Sigmoid colon (tissue), 3 donors: ENCODE results near the gene ARRB1.

Experiments
- CTCF ChIP-seq, 4 experiments: fragments of 450-650 bp in 3 of 4; fragments of 200-600 bp in 1 of 4; IDR thresholded peaks; one replicate each; pipeline ENCODE4 v1.5.1; 2016 to 2019; ENCODE audit warnings: antibody characterized with exemption in 4 of 4, mild to moderate bottlenecking in 3 of 4, moderate library complexity in 2 of 4
- POLR2A ChIP-seq, 2 donors: fragments of 450-650 bp; IDR thresholded peaks; one replicate each; pipeline ENCODE4 v1.6.1; 2016; ENCODE audit warnings: antibody characterized with exemption in 2 of 2, mild to moderate bottlenecking in 2 of 2, moderate library complexity in 2 of 2

- no peak for TF ChIP-seq CTCF (IDR thresholded peaks at IDR 0.05)
- TF ChIP-seq POLR2A (IDR thresholded peaks at IDR 0.05), result no peak
Observed at GRCh38 chr11:75273411-75274391, 77.8 kb downstream of the ARRB1 start.
